Activated CD4-positive, alpha-beta T cell treated with anti-CD3 and anti-CD28 coated beads for 36 hours (primary cell): ENCODE results near the gene MYH7. TPM values are rescaled to one million over a fixed set of nuclear protein-coding genes. Genes with fewer than 3 reads are reported as not detected.

Experiments used
- ATAC-seq: fragments of 200-7000 bp; cut with Tn5 transposase; one replicate; pipeline ENCODE4 v1.10.0; 2021; ENCODE audit warnings: mild to moderate bottlenecking, moderate library complexity
- CTCF ChIA-PET: fragments of 350-600 bp; sonication (Branson Sonifier 250); formaldehyde crosslinking; loops from one replicate; lab custom pipeline; 2021; ENCODE audit warnings: antibody characterized with exemption; lab: Charles Lee
- POLR2A ChIA-PET: fragments of 350-600 bp; sonication (Branson Sonifier 250); formaldehyde crosslinking; loops from one replicate; lab custom pipeline; 2021; ENCODE audit warnings: antibody characterized with exemption, inconsistent platforms; lab: Charles Lee
- DNase-seq: peaks from one replicate; pipeline ENCODE4 v3.0.0-alpha.2; 2020
- H3K27ac Mint-ChIP-seq: one replicate; pipeline ENCODE4 v1.8.0; 2021; ENCODE audit warnings: mixed read lengths
- H3K27me3 Mint-ChIP-seq: one replicate; pipeline ENCODE4 v1.8.0; 2021; ENCODE audit warnings: mixed read lengths
- H3K36me3 Mint-ChIP-seq: one replicate; pipeline ENCODE4 v1.8.0; 2021; ENCODE audit warnings: low read depth, mixed read lengths
- H3K4me1 Mint-ChIP-seq: one replicate; pipeline ENCODE4 v1.8.0; 2021; ENCODE audit warnings: mixed read lengths
- H3K4me3 Mint-ChIP-seq: one replicate; pipeline ENCODE4 v1.8.0; 2021; ENCODE audit warnings: mild to moderate bottlenecking, moderate library complexity, mixed read lengths
- H3K9me3 Mint-ChIP-seq: one replicate; pipeline ENCODE4 v1.8.0; 2021; ENCODE audit warnings: low read depth, mixed read lengths
- intact Hi-C, 2 experiments: fragments of 100-400 bp; cut with DNase I in 1 of 2; cut with micrococcal nuclease in 1 of 2; formaldehyde crosslinking; loops; one replicate each; pipeline versions ENCODE4 v1.14.2 to v1.15.1; 2022 to 2024; cut with DNase I, micrococcal nuclease
- total RNA-seq, 2 experiments: library from RNA; stranded (reverse); gene quantifications; one replicate each; pipeline ENCODE4 v1.2.3, GENCODE V29; 2021

Gene MYH7
- total RNA-seq, 2 experiments from 2014 or later, result 0.05 to 0.07 TPM

GRCh38 chr14:23384364-23385080, 50.9 kb downstream of the MYH7 start:
- Mint-ChIP-seq H3K27ac (no peak overlapping the region), H3K4me1 (no peaks in the 10 kb centered on the region), H3K27me3 (peaks cover 2% of the 10 kb centered on the region), H3K36me3 (no peaks in the 10 kb centered on the region), H3K4me3 (no peak overlapping the region), H3K9me3 (no peaks in the 10 kb centered on the region)
- ChIA-PET POLR2A (interaction anchor here (0.5 kb wide), 1 partner anchor 151 kb away, joined by 5 read pairs; no protein-coding TSS in a partner anchor), CTCF (interaction anchor here (0.6 kb wide), 1 partner anchor 64 kb away, joined by 3 read pairs; no protein-coding TSS in a partner anchor)
- no peak for DNase-seq
- ATAC-seq, result no peak
- intact Hi-C loops, result no loop called here

- no peak overlapping the region for H3K4me3 Mint-ChIP-seq
- ChIA-PET CTCF (interaction anchor here (0.7 to 1.3 kb wide), 5 partner anchors 11 to 57 kb away, joined by 3 to 5 read pairs (median 3); no protein-coding TSS in a partner anchor), POLR2A (no interaction called here)
- H3K27me3 Mint-ChIP-seq, result peaks cover 2% of the 10 kb centered on the region
- intact Hi-C loops, result no loop called here
- H3K4me1 Mint-ChIP-seq, result no peaks in the 10 kb centered on the region
- no peak overlapping the region for H3K27ac Mint-ChIP-seq
- H3K9me3 Mint-ChIP-seq, result no peaks in the 10 kb centered on the region
- DNase-seq (no peak), ATAC-seq (no peak)
- H3K36me3 Mint-ChIP-seq, result no peaks in the 10 kb centered on the region
These were observed 52.6 kb downstream of the MYH7 start for GRCh38 chr14:23382731-23383440.

GRCh38 chr14:23382276-23382675, 53.2 kb downstream of the MYH7 start:
- Mint-ChIP-seq H3K4me3 (no peak overlapping the region), H3K4me1 (no peaks in the 10 kb centered on the region), H3K9me3 (no peaks in the 10 kb centered on the region), H3K27ac (no peak overlapping the region), H3K36me3 (no peaks in the 10 kb centered on the region), H3K27me3 (peaks cover 2% of the 10 kb centered on the region)
- no peak for DNase-seq
- ATAC-seq, result no peak
- POLR2A ChIA-PET, result no interaction called here
- intact Hi-C loops, result no loop called here
- CTCF ChIA-PET, result interaction anchor here (0.9 to 1.3 kb wide), 4 partner anchors 11 to 56 kb away, joined by 3 to 5 read pairs (median 4); no protein-coding TSS in a partner anchor

GRCh38 chr14:23381871-23382270, 53.6 kb downstream of the MYH7 start:
- Mint-ChIP-seq H3K36me3 (no peaks in the 10 kb centered on the region), H3K27me3 (peaks cover 2% of the 10 kb centered on the region), H3K4me3 (no peak overlapping the region), H3K4me1 (no peaks in the 10 kb centered on the region), H3K9me3 (no peaks in the 10 kb centered on the region), H3K27ac (no peak overlapping the region)
- intact Hi-C loops, result loop anchor here in 1 of 2 experiments (2.0 kb wide), 1 partner anchor 261 kb away; no protein-coding TSS in a partner anchor
- no peak for DNase-seq
- POLR2A ChIA-PET, result no interaction called here
- CTCF ChIA-PET, result interaction anchor here (1.1 to 1.2 kb wide), 2 partner anchors 12 to 36 kb away, joined by 3 read pairs; no protein-coding TSS in a partner anchor
- ATAC-seq, result no peak

GRCh38 chr14:23380976-23381375, 54.5 kb downstream of the MYH7 start:
- DNase-seq (no peak), ATAC-seq (no peak)
- intact Hi-C loops, result loop anchor here (1.0 to 2.0 kb wide), 4 partner anchors 53 to 261 kb away; no protein-coding TSS in a partner anchor
- ChIA-PET POLR2A (no interaction called here), CTCF (interaction anchor here (0.7 to 3.0 kb wide), 20 partner anchors 10 to 260 kb away, joined by 3 to 24 read pairs (median 4); partner anchors contain the start of gene SLC22A17)
- Mint-ChIP-seq H3K36me3 (no peaks in the 10 kb centered on the region), H3K9me3 (no peaks in the 10 kb centered on the region), H3K27ac (no peak overlapping the region), H3K27me3 (peaks cover 2% of the 10 kb centered on the region), H3K4me1 (no peaks in the 10 kb centered on the region), H3K4me3 (no peak overlapping the region)

- CTCF ChIA-PET, result interaction anchor here (0.5 to 3.0 kb wide), 42 partner anchors 9 to 260 kb away, joined by 3 to 24 read pairs (median 4); partner anchors contain the start of gene SLC22A17
- Mint-ChIP-seq H3K4me1 (no peaks in the 10 kb centered on the region), H3K36me3 (no peaks in the 10 kb centered on the region), H3K27me3 (peaks cover 2% of the 10 kb centered on the region), H3K27ac (no peak overlapping the region), H3K9me3 (no peaks in the 10 kb centered on the region), H3K4me3 (no peak overlapping the region)
- POLR2A ChIA-PET, result no interaction called here
- DNase-seq, result no peak
- intact Hi-C loops, result loop anchor here (1.0 to 2.0 kb wide), 4 partner anchors 52 to 260 kb away; no protein-coding TSS in a partner anchor
- no peak for ATAC-seq
These were observed 55.1 kb downstream of the MYH7 start for GRCh38 chr14:23380197-23380914.

GRCh38 chr14:23379366-23380196, 55.9 kb downstream of the MYH7 start:
- ChIA-PET POLR2A (no interaction called here), CTCF (interaction anchor here (0.5 to 3.0 kb wide), 42 partner anchors 9 to 259 kb away, joined by 3 to 24 read pairs (median 4); partner anchors contain the start of gene SLC22A17)
- Mint-ChIP-seq H3K9me3 (no peaks in the 10 kb centered on the region), H3K27ac (no peak overlapping the region), H3K4me3 (no peak overlapping the region), H3K27me3 (peaks cover 2% of the 10 kb centered on the region), H3K4me1 (no peaks in the 10 kb centered on the region), H3K36me3 (no peaks in the 10 kb centered on the region)
- DNase-seq (peak; percentile 78), ATAC-seq (peak; percentile 92)
- intact Hi-C loops, result loop anchor here (1.0 to 2.0 kb wide), 4 partner anchors 51 to 259 kb away; no protein-coding TSS in a partner anchor

- intact Hi-C loops, result no loop called here
- ATAC-seq (no peak), DNase-seq (peak; percentile 0)
- H3K4me3 Mint-ChIP-seq, result no peak overlapping the region
- POLR2A ChIA-PET, result no interaction called here
- CTCF ChIA-PET, result interaction anchor here (0.6 to 3.0 kb wide), 10 partner anchors 12 to 258 kb away, joined by 3 to 23 read pairs (median 3); no protein-coding TSS in a partner anchor
- no peaks in the 10 kb centered on the region for H3K9me3 Mint-ChIP-seq
- no peaks in the 10 kb centered on the region for H3K4me1 Mint-ChIP-seq
- H3K36me3 Mint-ChIP-seq, result no peaks in the 10 kb centered on the region
- no peak overlapping the region for H3K27ac Mint-ChIP-seq
- H3K27me3 Mint-ChIP-seq, result peaks cover 2% of the 10 kb centered on the region
These were observed 56.7 kb downstream of the MYH7 start for GRCh38 chr14:23378612-23379220.

GRCh38 chr14:23377573-23378563, 57.6 kb downstream of the MYH7 start:
- H3K27me3 Mint-ChIP-seq, result peaks cover 2% of the 10 kb centered on the region
- no peak overlapping the region for H3K4me3 Mint-ChIP-seq
- ATAC-seq (no peak), DNase-seq (peak; percentile 2)
- H3K36me3 Mint-ChIP-seq, result no peaks in the 10 kb centered on the region
- intact Hi-C loops, result no loop called here
- H3K27ac Mint-ChIP-seq, result no peak overlapping the region
- no peaks in the 10 kb centered on the region for H3K4me1 Mint-ChIP-seq
- CTCF ChIA-PET, result interaction anchor here (0.6 to 3.0 kb wide), 8 partner anchors 11 to 257 kb away, joined by 3 to 23 read pairs (median 3); no protein-coding TSS in a partner anchor
- no peaks in the 10 kb centered on the region for H3K9me3 Mint-ChIP-seq
- POLR2A ChIA-PET, result no interaction called here
